HAP-1 (cell line): ENCODE data around the gene CST11.

Experiments used
- DNase-seq, 2 experiments: peaks; one replicate each; pipeline ENCODE4 v3.0.0-alpha.2; 2016 to 2020; ENCODE audit warnings: low spot score in 2 of 2
- H3K27me3 ChIP-seq: fragments of 250-450 bp; sonication (Bioruptor Pico); 2 replicates; pipeline ENCODE4 v1.5.1; 2020; ENCODE audit warnings: low read depth, mild to moderate bottlenecking, moderate library complexity
- H3K36me3 ChIP-seq: fragments of 250-450 bp; sonication (Bioruptor Pico); replicated peaks from 2 replicates; pipeline ENCODE4 v1.5.1; 2020; ENCODE audit warnings: mild to moderate bottlenecking
- H3K4me1 ChIP-seq: fragments of 250-450 bp; sonication (Bioruptor Pico); 2 replicates; pipeline ENCODE4 v1.5.1; 2020; ENCODE audit warnings: mild to moderate bottlenecking
- H3K4me3 ChIP-seq: fragments of 250-450 bp; sonication (Bioruptor Pico); 2 replicates; pipeline ENCODE4 v1.5.1; 2020; ENCODE audit warnings: mild to moderate bottlenecking, moderate library complexity
- H3K9me3 ChIP-seq: fragments of 250-450 bp; sonication (Bioruptor Pico); 2 replicates; pipeline ENCODE4 v1.5.1; 2020; ENCODE audit warnings: mild to moderate bottlenecking, moderate library complexity
- in situ Hi-C: fragments of 300-500 bp; cut with MboI; formaldehyde crosslinking; loops from 3 replicates; pipeline ENCODE4 v1.14.3; 2020; ENCODE audit warnings: low sequenced_read_pairs, inconsistent platforms, mixed read lengths

Gene CST11

GRCh38 chr20:23452776-23453175 lies at the start of gene CST11:
CST11 (minus strand) TSS chr20:23452876; CDS start chr20:23452811, 65 bp downstream.
- no peaks in the 10 kb centered on the region for H3K27me3 ChIP-seq
- H3K4me3 ChIP-seq: no peak within 1 kb of the TSS
- in situ Hi-C loops: no loop called here
- H3K9me3 ChIP-seq: no peaks in the 10 kb centered on the region
- H3K4me1 ChIP-seq: no peaks in the 10 kb centered on the region
- no peak for DNase-seq
- no peaks in the 10 kb centered on the region for H3K36me3 ChIP-seq

- Histone ChIP-seq H3K4me1 (no peaks in the 10 kb centered on the region), H3K9me3 (no peaks in the 10 kb centered on the region), H3K27me3 (no peaks in the 10 kb centered on the region), H3K4me3 (no peak overlapping the region), H3K36me3 (no peaks in the 10 kb centered on the region)
- no peak for DNase-seq
- in situ Hi-C loops: no loop called here
These were observed 49.2 kb upstream of the CST11 start for GRCh38 chr20:23501926-23502325.

- Histone ChIP-seq H3K4me1 (no peaks in the 10 kb centered on the region), H3K9me3 (no peaks in the 10 kb centered on the region), H3K27me3 (no peaks in the 10 kb centered on the region), H3K36me3 (no peaks in the 10 kb centered on the region), H3K4me3 (no peak overlapping the region)
- DNase-seq: no peak
- in situ Hi-C loops: no loop called here
These were observed 44.9 kb upstream of the CST11 start for GRCh38 chr20:23497536-23497935.

- DNase-seq: no peak
- H3K36me3 ChIP-seq: no peaks in the 10 kb centered on the region
- no peak overlapping the region for H3K4me3 ChIP-seq
- no peaks in the 10 kb centered on the region for H3K9me3 ChIP-seq
- in situ Hi-C loops: no loop called here
- no peaks in the 10 kb centered on the region for H3K27me3 ChIP-seq
- no peaks in the 10 kb centered on the region for H3K4me1 ChIP-seq
These were observed 40.6 kb upstream of the CST11 start for GRCh38 chr20:23493172-23493772.

GRCh38 chr20:23492292-23492691 lies 39.6 kb upstream of the CST11 start:
- in situ Hi-C loops: no loop called here

GRCh38 chr20:23490817-23491216 lies 38.1 kb upstream of the CST11 start, which contains the start of gene CST8:
CST8 (plus strand) TSS chr20:23491117; CDS start chr20:23491668, 551 bp downstream.
- in situ Hi-C loops: no loop called here
- no peak within 1 kb of the TSS for H3K4me3 ChIP-seq
- DNase-seq: no peak
- H3K4me1 ChIP-seq: no peaks in the 10 kb centered on the region
- H3K9me3 ChIP-seq: no peaks in the 10 kb centered on the region
- no peaks in the 10 kb centered on the region for H3K27me3 ChIP-seq
- no peaks in the 10 kb centered on the region for H3K36me3 ChIP-seq

More at GRCh38 chr20:23492292-23492691, 39.6 kb upstream of the CST11 start:
- Histone ChIP-seq H3K4me3 (no peak overlapping the region), H3K4me1 (no peaks in the 10 kb centered on the region), H3K9me3 (no peaks in the 10 kb centered on the region), H3K27me3 (no peaks in the 10 kb centered on the region), H3K36me3 (no peaks in the 10 kb centered on the region)
- DNase-seq: no peak

GRCh38 chr20:23488996-23489395 lies 36.3 kb upstream of the CST11 start:
- in situ Hi-C loops: no loop called here
- no peak for DNase-seq

GRCh38 chr20:23488470-23488869 lies 35.8 kb upstream of the CST11 start:
- DNase-seq: no peak
- in situ Hi-C loops: no loop called here

More at GRCh38 chr20:23488996-23489395, 36.3 kb upstream of the CST11 start:
- H3K27me3 ChIP-seq: no peaks in the 10 kb centered on the region
- H3K4me3 ChIP-seq: no peak overlapping the region
- H3K36me3 ChIP-seq: no peaks in the 10 kb centered on the region
- H3K4me1 ChIP-seq: no peaks in the 10 kb centered on the region
- H3K9me3 ChIP-seq: no peaks in the 10 kb centered on the region

GRCh38 chr20:23484081-23484480 lies 31.4 kb upstream of the CST11 start:
- Histone ChIP-seq H3K4me3 (no peak overlapping the region), H3K27me3 (no peaks in the 10 kb centered on the region; the same call in 1 of the 2 replicates), H3K36me3 (no peaks in the 10 kb centered on the region), H3K4me1 (no peaks in the 10 kb centered on the region), H3K9me3 (no peaks in the 10 kb centered on the region)
- no peak for DNase-seq
- in situ Hi-C loops: no loop called here

More at GRCh38 chr20:23488470-23488869, 35.8 kb upstream of the CST11 start:
- Histone ChIP-seq H3K36me3 (no peaks in the 10 kb centered on the region), H3K27me3 (no peaks in the 10 kb centered on the region; the same call in 1 of the 2 replicates), H3K4me3 (no peak overlapping the region), H3K4me1 (no peaks in the 10 kb centered on the region), H3K9me3 (no peaks in the 10 kb centered on the region)

GRCh38 chr20:23482138-23482537 lies 29.5 kb upstream of the CST11 start:
- no peaks in the 10 kb centered on the region for H3K4me1 ChIP-seq
- in situ Hi-C loops: no loop called here
- DNase-seq: no peak
- H3K36me3 ChIP-seq: no peaks in the 10 kb centered on the region
- H3K27me3 ChIP-seq: no peaks in the 10 kb centered on the region; the same call in 1 of the 2 replicates
- H3K4me3 ChIP-seq: no peak overlapping the region
- H3K9me3 ChIP-seq: no peaks in the 10 kb centered on the region

GRCh38 chr20:23479043-23479442 lies 26.4 kb upstream of the CST11 start:
- H3K4me1 ChIP-seq: no peaks in the 10 kb centered on the region
- in situ Hi-C loops: no loop called here
- H3K9me3 ChIP-seq: no peaks in the 10 kb centered on the region
- H3K36me3 ChIP-seq: no peaks in the 10 kb centered on the region
- no peaks in the 10 kb centered on the region; the same call in 1 of the 2 replicates for H3K27me3 ChIP-seq
- DNase-seq: no peak
- H3K4me3 ChIP-seq: no peak overlapping the region

- H3K27me3 ChIP-seq: no peaks in the 10 kb centered on the region
These were observed 24.5 kb upstream of the CST11 start for GRCh38 chr20:23477223-23477622.

GRCh38 chr20:23476015-23476754 lies 23.5 kb upstream of the CST11 start:
- in situ Hi-C loops: no loop called here
- no peaks in the 10 kb centered on the region for H3K27me3 ChIP-seq
- H3K36me3 ChIP-seq: no peaks in the 10 kb centered on the region
- no peak for DNase-seq
- no peaks in the 10 kb centered on the region for H3K4me1 ChIP-seq
- H3K9me3 ChIP-seq: no peaks in the 10 kb centered on the region
- H3K4me3 ChIP-seq: no peak overlapping the region

More at GRCh38 chr20:23477223-23477622, 24.5 kb upstream of the CST11 start:
- H3K36me3 ChIP-seq: no peaks in the 10 kb centered on the region
- no peaks in the 10 kb centered on the region for H3K4me1 ChIP-seq
- no peak overlapping the region for H3K4me3 ChIP-seq
- in situ Hi-C loops: no loop called here
- no peaks in the 10 kb centered on the region for H3K9me3 ChIP-seq
- no peak for DNase-seq

GRCh38 chr20:23475395-23475794 lies 22.7 kb upstream of the CST11 start:
- Histone ChIP-seq H3K36me3 (no peaks in the 10 kb centered on the region), H3K27me3 (no peaks in the 10 kb centered on the region), H3K9me3 (no peaks in the 10 kb centered on the region), H3K4me1 (no peaks in the 10 kb centered on the region), H3K4me3 (no peak overlapping the region)
- no peak for DNase-seq
- in situ Hi-C loops: no loop called here
